Glutamatergic neuron (in vitro differentiated cells): Measurements from ENCODE around the gene UMODL1. TPM values are rescaled to one million over a fixed set of nuclear protein-coding genes. Genes with fewer than 3 reads are reported as not detected.
A peak's percentile ranks its signal among the peaks of the same experiment; 100 is the strongest.

Experiments used
- DNase-seq: peaks from one replicate; pipeline ENCODE4 v3.0.0; 2022
- H3K27ac Mint-ChIP-seq: one replicate; pipeline ENCODE4 v1.8.0; 2020; ENCODE audit warnings: mild to moderate bottlenecking, mixed read lengths, inconsistent platforms; ENCODE audit not compliant: unreplicated experiment
- H3K27me3 Mint-ChIP-seq: one replicate; pipeline ENCODE4 v1.8.0; 2020; ENCODE audit warnings: mild to moderate bottlenecking, moderate library complexity, mixed read lengths, inconsistent platforms; ENCODE audit not compliant: unreplicated experiment
- H3K36me3 Mint-ChIP-seq: one replicate; pipeline ENCODE4 v1.8.0; 2020; ENCODE audit warnings: mild to moderate bottlenecking, mixed read lengths, inconsistent platforms; ENCODE audit not compliant: unreplicated experiment
- H3K4me1 Mint-ChIP-seq: one replicate; pipeline ENCODE4 v1.8.0; 2020; ENCODE audit warnings: mild to moderate bottlenecking, low read depth, mixed read lengths, inconsistent platforms; ENCODE audit not compliant: unreplicated experiment
- H3K4me3 Mint-ChIP-seq: one replicate; pipeline ENCODE4 v1.8.0; 2020; ENCODE audit warnings: mild to moderate bottlenecking, mixed read lengths, inconsistent platforms; ENCODE audit not compliant: unreplicated experiment
- H3K9me3 Mint-ChIP-seq: one replicate; pipeline ENCODE4 v1.8.0; 2020; ENCODE audit warnings: mild to moderate bottlenecking, moderate library complexity, mixed read lengths, inconsistent platforms; ENCODE audit not compliant: unreplicated experiment
- total RNA-seq: library from RNA; stranded (reverse); fragmentation: NEBNext Ultra II Directional; extraction: Animal tissue kit (Norgen Biotek cat#: 25700); gene quantifications from one replicate; pipeline ENCODE4 v1.2.1, GENCODE V29; 2021; ENCODE audit not compliant: unreplicated experiment
- TF ChIP-seq, protein P1 (sequence below): fragments of 200-600 bp; sonication (generic); IDR thresholded peaks from one replicate; pipeline ENCODE4 v1.5.0; 2021; ENCODE audit not compliant: partially characterized antibody, unreplicated experiment

Gene UMODL1
- total RNA-seq, 1 donor from 2014 or later = not detected

DNA sequence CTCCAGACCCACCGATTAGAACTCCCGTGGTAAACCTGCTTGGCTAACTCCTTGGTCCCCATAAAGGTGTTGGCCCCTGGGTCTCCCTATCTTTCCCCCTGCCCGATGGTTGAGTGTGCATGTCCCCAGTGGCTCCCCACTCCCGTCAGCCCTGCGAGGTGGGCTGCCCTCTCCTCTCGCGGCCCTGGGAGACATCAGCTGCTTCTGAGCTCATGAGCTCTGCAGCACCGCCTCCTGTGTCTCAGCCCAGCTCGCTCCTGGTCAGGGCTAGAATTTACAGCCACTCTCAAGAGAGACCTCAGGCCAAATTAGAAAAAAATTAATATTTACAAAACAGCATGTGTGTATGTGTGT is 45.1 kb upstream of the UMODL1 start:
- Mint-ChIP-seq H3K9me3 (no peaks in the 10 kb centered on the region), H3K27me3 (peaks cover 10% of the 10 kb centered on the region), H3K4me3 (no peak overlapping the region), H3K4me1 (peaks cover 8% of the 10 kb centered on the region), H3K36me3 (no peaks in the 10 kb centered on the region), H3K27ac (no peak overlapping the region)
- TF ChIP-seq, protein P1, sequence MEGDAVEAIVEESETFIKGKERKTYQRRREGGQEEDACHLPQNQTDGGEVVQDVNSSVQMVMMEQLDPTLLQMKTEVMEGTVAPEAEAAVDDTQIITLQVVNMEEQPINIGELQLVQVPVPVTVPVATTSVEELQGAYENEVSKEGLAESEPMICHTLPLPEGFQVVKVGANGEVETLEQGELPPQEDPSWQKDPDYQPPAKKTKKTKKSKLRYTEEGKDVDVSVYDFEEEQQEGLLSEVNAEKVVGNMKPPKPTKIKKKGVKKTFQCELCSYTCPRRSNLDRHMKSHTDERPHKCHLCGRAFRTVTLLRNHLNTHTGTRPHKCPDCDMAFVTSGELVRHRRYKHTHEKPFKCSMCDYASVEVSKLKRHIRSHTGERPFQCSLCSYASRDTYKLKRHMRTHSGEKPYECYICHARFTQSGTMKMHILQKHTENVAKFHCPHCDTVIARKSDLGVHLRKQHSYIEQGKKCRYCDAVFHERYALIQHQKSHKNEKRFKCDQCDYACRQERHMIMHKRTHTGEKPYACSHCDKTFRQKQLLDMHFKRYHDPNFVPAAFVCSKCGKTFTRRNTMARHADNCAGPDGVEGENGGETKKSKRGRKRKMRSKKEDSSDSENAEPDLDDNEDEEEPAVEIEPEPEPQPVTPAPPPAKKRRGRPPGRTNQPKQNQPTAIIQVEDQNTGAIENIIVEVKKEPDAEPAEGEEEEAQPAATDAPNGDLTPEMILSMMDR = no peak
- DNase-seq = no peak

DNA sequence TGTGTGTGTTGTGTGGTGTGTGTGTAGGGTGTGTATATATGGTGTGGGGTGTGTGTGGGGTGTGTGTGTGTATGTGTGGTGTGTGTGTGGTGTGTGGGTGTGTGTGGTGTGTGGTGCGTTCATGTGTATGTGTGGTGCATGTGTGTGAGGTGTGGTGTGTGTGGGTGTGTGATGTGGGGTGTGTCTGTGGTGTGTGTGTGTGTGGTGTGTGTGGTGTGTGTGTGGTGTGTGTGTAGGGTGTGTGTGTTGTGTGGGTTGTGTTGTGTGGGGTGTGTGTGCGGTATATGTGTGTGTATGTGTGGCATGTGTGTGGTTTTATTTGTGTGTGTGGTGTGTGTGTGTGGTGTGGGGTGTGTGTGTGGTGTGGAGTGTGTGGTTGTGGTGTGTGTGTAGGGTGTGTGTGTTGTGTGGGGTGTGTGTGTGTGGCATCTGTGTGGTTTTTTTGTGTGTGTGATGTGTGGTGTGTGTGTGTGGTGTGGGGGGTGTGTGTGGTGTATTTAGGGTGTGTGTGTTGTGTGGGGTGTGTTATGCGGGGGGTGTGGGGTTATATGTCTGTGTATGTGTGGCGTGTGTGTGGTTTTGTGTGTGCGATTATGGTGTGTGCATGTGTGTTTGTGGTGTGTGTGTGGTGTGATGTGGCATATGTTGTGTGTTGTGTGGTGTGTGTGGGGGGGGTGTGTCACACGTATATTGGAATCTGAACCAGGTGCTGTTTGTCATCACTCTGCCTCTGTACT is 43.9 kb upstream of the UMODL1 start:
- no peak for DNase-seq
- no peaks in the 10 kb centered on the region for H3K36me3 Mint-ChIP-seq
- peak overlapping the region; percentile 7 for H3K27ac Mint-ChIP-seq
- peaks cover 10% of the 10 kb centered on the region for H3K27me3 Mint-ChIP-seq
- peaks cover 8% of the 10 kb centered on the region for H3K4me1 Mint-ChIP-seq
- no peak overlapping the region for H3K4me3 Mint-ChIP-seq
- TF ChIP-seq, protein P1 = no peak
- H3K9me3 Mint-ChIP-seq = no peaks in the 10 kb centered on the region

DNA sequence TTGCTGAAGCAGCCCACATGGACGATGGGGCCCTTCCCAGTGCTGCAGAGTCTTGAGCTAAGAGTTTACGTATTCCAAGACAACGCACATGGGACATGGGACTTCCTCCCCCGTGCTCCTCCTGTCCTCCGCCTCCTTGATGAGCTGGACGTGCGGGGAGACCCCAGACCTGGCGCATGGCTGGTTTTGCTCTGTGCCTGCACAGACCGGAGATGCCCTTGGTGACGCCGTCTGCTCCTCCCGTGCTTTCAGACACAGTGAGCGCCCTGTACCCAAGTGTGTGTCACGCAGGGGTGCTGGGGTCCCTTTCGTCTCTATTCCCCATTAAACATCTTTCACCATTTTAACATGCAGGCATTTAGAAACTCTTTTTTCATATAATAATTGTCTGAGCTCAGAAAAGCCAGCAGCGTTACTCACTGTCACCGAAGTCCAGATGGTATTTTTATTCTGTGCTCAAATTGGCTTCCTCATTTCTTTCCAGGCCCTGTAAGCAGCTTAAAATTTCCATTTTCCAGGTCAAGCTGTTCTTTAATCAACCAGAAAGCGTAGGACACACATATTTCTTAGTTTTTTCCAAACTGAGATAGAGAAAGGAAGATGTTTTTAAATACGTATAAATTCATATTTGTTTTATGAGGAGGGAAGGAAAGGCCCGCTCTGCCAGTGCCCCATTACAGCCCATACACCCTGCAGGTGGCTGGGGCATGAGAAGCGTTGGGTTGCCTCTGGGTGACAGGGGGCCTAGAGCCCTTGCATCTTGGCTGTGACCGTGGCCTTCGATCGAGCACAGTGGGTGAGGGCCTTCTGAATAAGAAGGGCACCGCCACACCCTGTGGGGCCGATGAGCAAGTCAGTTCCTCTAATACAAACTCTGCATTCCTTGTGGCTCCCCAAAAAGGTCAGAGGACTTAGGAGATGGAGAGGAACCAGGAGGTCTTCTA is 43.0 kb upstream of the UMODL1 start:
- Mint-ChIP-seq H3K4me1 (peaks cover 8% of the 10 kb centered on the region), H3K36me3 (no peaks in the 10 kb centered on the region), H3K9me3 (no peaks in the 10 kb centered on the region), H3K4me3 (no peak overlapping the region), H3K27me3 (peaks cover 10% of the 10 kb centered on the region), H3K27ac (no peak overlapping the region)
- TF ChIP-seq, protein P1 = no peak
- DNase-seq = no peak

DNA sequence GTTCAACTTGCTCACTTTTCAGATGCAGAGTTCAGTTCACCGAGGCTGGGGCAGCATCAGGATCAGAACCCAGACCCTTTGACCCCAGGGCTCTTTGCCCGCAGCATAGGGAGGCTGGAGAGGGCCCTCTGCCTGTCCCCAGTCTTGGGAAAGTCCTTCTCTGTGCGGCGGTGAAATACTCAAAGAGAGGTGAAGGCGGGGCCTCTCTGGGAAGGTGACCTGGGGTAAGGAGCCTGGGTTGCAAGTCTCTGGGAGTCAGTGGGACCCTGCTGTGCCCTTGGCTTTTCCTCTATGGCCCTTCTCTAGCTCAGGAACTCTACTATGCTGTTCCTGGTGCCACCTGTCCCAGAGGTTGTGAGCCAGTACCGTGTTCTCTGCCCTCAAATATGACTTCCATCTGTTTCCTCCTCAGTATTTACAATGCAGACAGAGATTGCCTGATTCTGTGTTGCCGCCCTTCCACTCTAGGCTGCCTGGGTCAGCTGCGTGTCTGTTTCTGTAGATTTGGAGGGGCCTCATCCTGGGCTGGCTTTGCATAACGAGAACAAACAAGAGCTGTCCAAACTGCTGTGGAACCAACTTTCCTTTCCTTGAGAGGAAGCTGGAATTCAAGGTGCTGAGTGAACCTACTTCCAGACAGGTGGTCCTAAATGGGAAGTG is 42.2 kb upstream of the UMODL1 start:
- Mint-ChIP-seq H3K27ac (no peak overlapping the region), H3K36me3 (no peaks in the 10 kb centered on the region), H3K4me3 (no peak overlapping the region), H3K4me1 (peaks cover 8% of the 10 kb centered on the region), H3K27me3 (peaks cover 10% of the 10 kb centered on the region), H3K9me3 (no peaks in the 10 kb centered on the region)
- TF ChIP-seq, protein P1 = no peak
- DNase-seq = no peak
